GM10847 (cell line): ENCODE results near the gene KCNIP4.

Experiments used
- POLR2A ChIP-seq: IDR thresholded peaks from 2 replicates; pipeline ENCODE4 v1.6.1; 2011; ENCODE audit not compliant: insufficient read length; ENCODE audit errors: extremely low read depth

Gene KCNIP4

GRCh38 chr4:21882051-21882839 is 66.3 kb downstream of the KCNIP4 start:
- no peak for TF ChIP-seq POLR2A

- no peak for TF ChIP-seq POLR2A
Measured at GRCh38 chr4:21879187-21879586, 69.4 kb downstream of the KCNIP4 start.

- TF ChIP-seq POLR2A = no peak
Measured at GRCh38 chr4:21876711-21877110, 71.9 kb downstream of the KCNIP4 start.

GRCh38 chr4:21873145-21873544 is 75.4 kb downstream of the KCNIP4 start:
- TF ChIP-seq POLR2A = no peak

GRCh38 chr4:21872101-21872500 is 76.5 kb downstream of the KCNIP4 start:
- TF ChIP-seq POLR2A = no peak

- no peak for TF ChIP-seq POLR2A
Measured at GRCh38 chr4:21869978-21870745, 78.4 kb downstream of the KCNIP4 start.

GRCh38 chr4:21864686-21865085 is 83.9 kb downstream of the KCNIP4 start:
- TF ChIP-seq POLR2A = no peak

GRCh38 chr4:21862917-21863316 is 85.7 kb downstream of the KCNIP4 start:
- TF ChIP-seq POLR2A = no peak

GRCh38 chr4:21858971-21859370 is 89.6 kb downstream of the KCNIP4 start:
- TF ChIP-seq POLR2A = no peak

- no peak for TF ChIP-seq POLR2A
Measured at GRCh38 chr4:21856754-21857153, 91.8 kb downstream of the KCNIP4 start.

- no peak for TF ChIP-seq POLR2A
Measured at GRCh38 chr4:21856301-21856700, 92.3 kb downstream of the KCNIP4 start.

- no peak for TF ChIP-seq POLR2A
Measured at GRCh38 chr4:21849077-21849476, 99.5 kb downstream of the KCNIP4 start.

- TF ChIP-seq POLR2A = no peak
Measured at GRCh38 chr4:21848021-21848420, 100.6 kb downstream of the KCNIP4 start.

GRCh38 chr4:21845663-21846062 is 102.9 kb downstream of the KCNIP4 start:
- no peak for TF ChIP-seq POLR2A

- no peak for TF ChIP-seq POLR2A
Measured at GRCh38 chr4:21835712-21836111, 112.9 kb downstream of the KCNIP4 start.

- no peak for TF ChIP-seq POLR2A
Measured at GRCh38 chr4:21830272-21830671, 118.3 kb downstream of the KCNIP4 start.
